NOMO-1 treated with DMSO at 0.1 percent for 48 hours (cell line): ENCODE data around the gene HTR3B.
A peak's percentile ranks its signal among the peaks of the same experiment; 100 is the strongest.
"Not testable (repeated sequence)": the region's sequence is repeated elsewhere in the genome, so short reads cannot be mapped to it uniquely, and the experiment has no call there.

Experiments
- DNase-seq: peaks from one replicate; lab custom pipeline; 2025; ENCODE audit not compliant: unreplicated experiment; lab: John Stamatoyannopoulos, UW

HTR3B gene

GRCh38 chr11:113937918-113938317, 33.3 kb downstream of the HTR3B start:
- no peak for DNase-seq

- no peak for DNase-seq
Measured at GRCh38 chr11:113942256-113942655, 37.7 kb downstream of the HTR3B start.

GRCh38 chr11:113946162-113946561, 41.6 kb downstream of the HTR3B start:
- DNase-seq, result not testable (repeated sequence)

- no peak for DNase-seq
Measured at GRCh38 chr11:113947994-113948393, 43.4 kb downstream of the HTR3B start.

- no peak for DNase-seq
Measured at GRCh38 chr11:113949891-113950290, 45.3 kb downstream of the HTR3B start.

- DNase-seq, result no peak
Measured at GRCh38 chr11:113951537-113951936, 46.9 kb downstream of the HTR3B start.

GRCh38 chr11:113952070-113952469, 47.5 kb downstream of the HTR3B start:
- no peak for DNase-seq

GRCh38 chr11:113952588-113952987, 48.0 kb downstream of the HTR3B start:
- DNase-seq, result peak; percentile 33

GRCh38 chr11:113954235-113954634, 49.6 kb downstream of the HTR3B start:
- DNase-seq, result no peak

GRCh38 chr11:113956986-113957385, 52.4 kb downstream of the HTR3B start:
- no peak for DNase-seq

GRCh38 chr11:113960702-113961330, 56.2 kb downstream of the HTR3B start:
- peak; percentile 17 for DNase-seq

GRCh38 chr11:113967361-113967760, 62.8 kb downstream of the HTR3B start:
- no peak for DNase-seq

GRCh38 chr11:113971506-113972195, 67.1 kb downstream of the HTR3B start:
- no peak for DNase-seq

GRCh38 chr11:113974741-113975470, 70.3 kb downstream of the HTR3B start, which contains the start of gene HTR3A:
TSS of gene HTR3A (plus strand) at chr11:113975108. CDS start at chr11:113975326, 218 bp downstream.
- DNase-seq, result no peak

- no peak for DNase-seq
Measured at GRCh38 chr11:113977071-113977490, 72.5 kb downstream of the HTR3B start.

- DNase-seq, result no peak
Measured at GRCh38 chr11:113977701-113978100, 73.1 kb downstream of the HTR3B start.

GRCh38 chr11:113979431-113979830, 74.8 kb downstream of the HTR3B start:
- no peak for DNase-seq

- DNase-seq, result no peak
Measured at GRCh38 chr11:113980785-113981184, 76.2 kb downstream of the HTR3B start.

GRCh38 chr11:113982306-113982705, 77.7 kb downstream of the HTR3B start:
- no peak for DNase-seq

- DNase-seq, result no peak
Measured at GRCh38 chr11:113984781-113985180, 80.2 kb downstream of the HTR3B start.

- no peak for DNase-seq
Measured at GRCh38 chr11:113985906-113986305, 81.3 kb downstream of the HTR3B start.
